HCT116 (cell line): ENCODE data around the gene PPP1R1C.

Experiments used
- EZH2 ChIP-seq: fragments of 200-600 bp; sonication (generic); IDR thresholded peaks from 2 replicates; pipeline ENCODE4 v1.6.1; 2017; ENCODE audit warnings: antibody characterized with exemption, mixed run types
- FOSL1 ChIP-seq: IDR thresholded peaks from 2 replicates; pipeline ENCODE4 v1.6.1; 2012; ENCODE audit warnings: low read depth
- POLR2AphosphoS5 ChIP-seq: IDR thresholded peaks from 2 replicates; pipeline ENCODE4 v1.6.1; 2011; ENCODE audit warnings: mild to moderate bottlenecking, low read depth, low read length, moderate library complexity
- RAD21 ChIP-seq: IDR thresholded peaks from 2 replicates; pipeline ENCODE4 v1.6.1; 2012; ENCODE audit warnings: low read depth, mild to moderate bottlenecking
- SP1 ChIP-seq: IDR thresholded peaks from 2 replicates; pipeline ENCODE4 v1.6.1; 2012; ENCODE audit warnings: low read depth
- YY1 ChIP-seq: IDR thresholded peaks from 2 replicates; pipeline ENCODE4 v1.6.1; 2011; ENCODE audit warnings: low read length, low read depth, moderate library complexity, mild to moderate bottlenecking; ENCODE audit not compliant: insufficient replicate concordance; ENCODE audit errors: extremely low read depth
- ZNF274 ChIP-seq: fragments of 200-500 bp; sonication (Bioruptor generic); IDR thresholded peaks from 2 replicates; pipeline ENCODE4 v1.6.1; 2014; ENCODE audit warnings: mild to moderate bottlenecking, low read depth, low read length, inconsistent platforms
- TF ChIP-seq, protein P1 (sequence below), 3 experiments: fragments of 200-600 bp in 1 of 3; sonication (generic) in 1 of 3; IDR thresholded peaks in 2 of 3; conservative IDR thresholded peaks in 1 of 3; 2 replicates each; pipeline ENCODE4 v1.5.1; 2012 to 2017; ENCODE audit warnings: low read depth in 2 of 3, low read length in 2 of 3, antibody characterized with exemption in 1 of 3, borderline replicate concordance in 1 of 3, control low read depth in 1 of 3, mild to moderate bottlenecking in 1 of 3, mixed read lengths in 1 of 3, mixed run types in 1 of 3, moderate library complexity in 1 of 3; ENCODE audit not compliant: insufficient read depth in 1 of 3
- TF ChIP-seq, protein P2 (sequence below): IDR thresholded peaks from 2 replicates; pipeline ENCODE4 v1.6.1; 2012

DNA sequence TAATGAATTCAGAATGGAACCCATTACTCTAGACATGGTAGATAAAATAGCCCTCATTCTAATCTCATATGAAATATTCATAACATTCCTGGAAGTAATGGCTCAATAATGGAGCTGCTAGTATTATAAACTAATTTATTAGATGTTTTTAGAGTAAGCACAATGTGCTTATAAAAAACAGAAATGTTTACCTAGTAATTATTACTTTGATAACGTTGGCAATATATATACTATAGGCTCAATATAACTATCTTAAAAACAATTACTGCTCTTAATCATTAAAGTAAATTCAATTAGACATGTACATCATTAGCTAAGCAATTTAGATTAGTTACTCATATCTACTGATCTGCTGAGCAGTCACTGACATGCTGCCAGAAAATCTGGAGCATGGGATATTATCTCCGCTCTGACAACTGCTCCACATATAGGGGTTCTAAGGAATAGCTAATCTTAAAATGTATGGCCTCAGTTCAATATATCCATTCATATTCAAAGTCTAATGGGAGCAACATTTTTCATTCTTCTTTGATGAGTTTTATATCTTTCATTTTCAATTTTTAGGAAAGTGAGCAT, 19.4 kb downstream of the PPP1R1C start:
- TF ChIP-seq, protein P1, sequence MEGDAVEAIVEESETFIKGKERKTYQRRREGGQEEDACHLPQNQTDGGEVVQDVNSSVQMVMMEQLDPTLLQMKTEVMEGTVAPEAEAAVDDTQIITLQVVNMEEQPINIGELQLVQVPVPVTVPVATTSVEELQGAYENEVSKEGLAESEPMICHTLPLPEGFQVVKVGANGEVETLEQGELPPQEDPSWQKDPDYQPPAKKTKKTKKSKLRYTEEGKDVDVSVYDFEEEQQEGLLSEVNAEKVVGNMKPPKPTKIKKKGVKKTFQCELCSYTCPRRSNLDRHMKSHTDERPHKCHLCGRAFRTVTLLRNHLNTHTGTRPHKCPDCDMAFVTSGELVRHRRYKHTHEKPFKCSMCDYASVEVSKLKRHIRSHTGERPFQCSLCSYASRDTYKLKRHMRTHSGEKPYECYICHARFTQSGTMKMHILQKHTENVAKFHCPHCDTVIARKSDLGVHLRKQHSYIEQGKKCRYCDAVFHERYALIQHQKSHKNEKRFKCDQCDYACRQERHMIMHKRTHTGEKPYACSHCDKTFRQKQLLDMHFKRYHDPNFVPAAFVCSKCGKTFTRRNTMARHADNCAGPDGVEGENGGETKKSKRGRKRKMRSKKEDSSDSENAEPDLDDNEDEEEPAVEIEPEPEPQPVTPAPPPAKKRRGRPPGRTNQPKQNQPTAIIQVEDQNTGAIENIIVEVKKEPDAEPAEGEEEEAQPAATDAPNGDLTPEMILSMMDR (IDR thresholded peaks at IDR 0.05 in 2 of 3, conservative IDR thresholded peaks at IDR 0.05 in 1 of 3; ENCODE audit: borderline replicate concordance in 1 of 3, insufficient read depth in 1 of 3, low read depth in 2 of 3, low read length in 2 of 3) = no peak
- TF ChIP-seq EZH2 (no peak), ZNF274 (no peak), RAD21 (no peak), FOSL1 (no peak), YY1 (no peak), POLR2AphosphoS5 (no peak), SP1 (no peak)
- TF ChIP-seq, protein P2, sequence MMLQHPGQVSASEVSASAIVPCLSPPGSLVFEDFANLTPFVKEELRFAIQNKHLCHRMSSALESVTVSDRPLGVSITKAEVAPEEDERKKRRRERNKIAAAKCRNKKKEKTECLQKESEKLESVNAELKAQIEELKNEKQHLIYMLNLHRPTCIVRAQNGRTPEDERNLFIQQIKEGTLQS = no peak
